Hepatocyte (in vitro differentiated cells): ENCODE results near the gene EYS. TPM values are rescaled to one million over a fixed set of nuclear protein-coding genes. Genes with fewer than 3 reads are reported as not detected.
A peak's percentile ranks its signal among the peaks of the same experiment; 100 is the strongest.

ENCODE experiments used
- DNase-seq: peaks from one replicate; pipeline ENCODE4 v3.0.0-alpha.2; 2016; ENCODE audit warnings: low spot score
- H2AFZ ChIP-seq: fragments of 200-600 bp; sonication (generic); 2 replicates; pipeline ENCODE4 v1.6.0; 2016; ENCODE audit warnings: antibody characterized with exemption, mild to moderate bottlenecking
- H3K27ac ChIP-seq: fragments of 200-600 bp; sonication (generic); 2 replicates; pipeline ENCODE4 v1.5.1; 2016; ENCODE audit warnings: mild to moderate bottlenecking
- H3K27me3 ChIP-seq: fragments of 200-600 bp; sonication (generic); 2 replicates; pipeline ENCODE4 v1.6.1; 2016
- H3K36me3 ChIP-seq: fragments of 200-600 bp; sonication (generic); replicated peaks from 2 replicates; pipeline ENCODE4 v1.5.1; 2016; ENCODE audit warnings: low read depth; ENCODE audit not compliant: insufficient read depth
- H3K4me1 ChIP-seq: fragments of 200-600 bp; sonication (generic); 2 replicates; pipeline ENCODE4 v1.5.1; 2016; ENCODE audit warnings: mild to moderate bottlenecking, moderate library complexity; ENCODE audit not compliant: insufficient read depth
- H3K4me2 ChIP-seq: fragments of 200-600 bp; sonication (generic); 2 replicates; pipeline ENCODE4 v1.6.0; 2016
- H3K4me3 ChIP-seq: fragments of 200-600 bp; sonication (generic); 2 replicates; pipeline ENCODE4 v1.5.1; 2016; ENCODE audit warnings: mild to moderate bottlenecking
- H3K79me2 ChIP-seq: fragments of 200-600 bp; sonication (generic); 2 replicates; pipeline ENCODE4 v1.6.0; 2017; ENCODE audit warnings: mild to moderate bottlenecking
- H3K9me2 ChIP-seq: fragments of 200-600 bp; sonication (generic); replicated peaks from 2 replicates; pipeline ENCODE4 v1.6.0; 2017; ENCODE audit warnings: mild to moderate bottlenecking; ENCODE audit not compliant: insufficient read depth
- H3K9me3 ChIP-seq: fragments of 200-600 bp; sonication (generic); 2 replicates; pipeline ENCODE4 v1.5.1; 2016; ENCODE audit warnings: low read depth, mild to moderate bottlenecking
- H4K20me1 ChIP-seq: fragments of 200-600 bp; sonication (generic); 2 replicates; pipeline ENCODE4 v1.6.0; 2016; ENCODE audit warnings: mild to moderate bottlenecking; ENCODE audit not compliant: insufficient read depth, poor library complexity, severe bottlenecking
- CTCF ChIP-seq: fragments of 200-600 bp; sonication (generic); IDR thresholded peaks from 2 replicates; pipeline ENCODE4 v1.5.1; 2016; ENCODE audit warnings: antibody characterized with exemption, mild to moderate bottlenecking; ENCODE audit not compliant: poor library complexity
- EZH2 ChIP-seq: fragments of 200-600 bp; sonication (generic); IDR thresholded peaks from 2 replicates; pipeline ENCODE4 v1.6.1; 2016; ENCODE audit warnings: antibody characterized with exemption, mild to moderate bottlenecking, borderline replicate concordance
- EZH2phosphoT487 ChIP-seq: fragments of 200-600 bp; sonication (generic); IDR thresholded peaks from one replicate; pipeline ENCODE4 v1.6.1; 2018; ENCODE audit warnings: antibody characterized with exemption, mild to moderate bottlenecking, low read depth, moderate library complexity; ENCODE audit not compliant: unreplicated experiment, severe bottlenecking
- WGBS: methylation state at CpG from one replicate; pipeline ENCODE4 v1.1.6; 2016; ENCODE audit warnings: low lambda C conversion rate; ENCODE audit errors: missing lambda C conversion rate; 5-methylcytosine and 5-hydroxymethylcytosine counted together
- polyA plus RNA-seq: library from polyadenylated mRNA; unstranded; fragments of >200 nt; fragmentation: Nextera tagmentation; extraction: Ambion mirVana; gene quantifications from 2 replicates; pipeline ENCODE4 v1.2.1, GENCODE V29; 2016
- total RNA-seq: library from RNA; depleted of rRNA; stranded (reverse); fragments of >200 nt; gene quantifications from 2 replicates; pipeline ENCODE4 v1.2.3, GENCODE V29; 2014

The EYS gene
- total and polyA plus RNA-seq, 2 experiments from 2014 or later = 0.57 to 0.68 TPM

- 87% methylated on average over 1 of the region's 1 CpG for WGBS
- Histone ChIP-seq H3K4me1 (no peaks in the 10 kb centered on the region), H3K9me3 (no peaks in the 10 kb centered on the region), H3K4me3 (no peak overlapping the region), H2AFZ (no peak overlapping the region), H3K9me2 (no peaks in the 10 kb centered on the region), H3K27ac (no peak overlapping the region), H3K4me2 (no peak overlapping the region), H3K27me3 (no peaks in the 10 kb centered on the region), H4K20me1 (no peaks in the 10 kb centered on the region), H3K36me3 (no peaks in the 10 kb centered on the region), H3K79me2 (no peaks in the 10 kb centered on the region)
- TF ChIP-seq EZH2phosphoT487 (no peak), CTCF (no peak), EZH2 (no peak)
- no peak for DNase-seq
Measured at GRCh38 chr6:64516393-64516792, 1190.6 kb downstream of the EYS start.

GRCh38 chr6:64507661-64508060, 1199.4 kb downstream of the EYS start:
- Histone ChIP-seq H3K27me3 (no peaks in the 10 kb centered on the region), H3K27ac (no peak overlapping the region), H3K4me3 (no peak overlapping the region), H4K20me1 (no peaks in the 10 kb centered on the region), H3K4me2 (no peak overlapping the region), H3K36me3 (no peaks in the 10 kb centered on the region), H3K4me1 (no peaks in the 10 kb centered on the region), H3K9me2 (no peaks in the 10 kb centered on the region), H3K79me2 (no peaks in the 10 kb centered on the region), H2AFZ (no peak overlapping the region), H3K9me3 (no peaks in the 10 kb centered on the region)
- WGBS = 64% methylated on average over 3 of the region's 3 CpGs
- TF ChIP-seq EZH2phosphoT487 (no peak), CTCF (no peak), EZH2 (no peak)
- DNase-seq = no peak

- WGBS = 41% methylated on average over 4 of the region's 4 CpGs
- Histone ChIP-seq H3K36me3 (no peaks in the 10 kb centered on the region), H4K20me1 (no peaks in the 10 kb centered on the region), H3K79me2 (no peaks in the 10 kb centered on the region), H3K27me3 (no peaks in the 10 kb centered on the region), H3K4me1 (no peaks in the 10 kb centered on the region), H3K4me3 (no peak overlapping the region), H2AFZ (no peak overlapping the region), H3K27ac (no peak overlapping the region), H3K4me2 (no peak overlapping the region), H3K9me2 (no peaks in the 10 kb centered on the region), H3K9me3 (no peaks in the 10 kb centered on the region)
- peak; percentile 15 for DNase-seq
- TF ChIP-seq EZH2 (no peak), EZH2phosphoT487 (no peak), CTCF (peak; percentile 47)
Measured at GRCh38 chr6:64505312-64505711, 1201.7 kb downstream of the EYS start.

- H3K27ac ChIP-seq = no peak overlapping the region
- TF ChIP-seq CTCF (no peak), EZH2phosphoT487 (no peak), EZH2 (no peak)
- no peaks in the 10 kb centered on the region for H3K9me3 ChIP-seq
- H2AFZ ChIP-seq = no peak overlapping the region
- H3K4me3 ChIP-seq = no peak overlapping the region
- no peak overlapping the region for H3K4me2 ChIP-seq
- peak; percentile 35 for DNase-seq
- H3K9me2 ChIP-seq = no peaks in the 10 kb centered on the region
- H4K20me1 ChIP-seq = no peaks in the 10 kb centered on the region
- H3K27me3 ChIP-seq = no peaks in the 10 kb centered on the region
- no peaks in the 10 kb centered on the region for H3K79me2 ChIP-seq
- H3K4me1 ChIP-seq = no peaks in the 10 kb centered on the region
- H3K36me3 ChIP-seq = no peaks in the 10 kb centered on the region
- WGBS = 47% methylated on average over 2 of the region's 2 CpGs
Measured at GRCh38 chr6:64504503-64504902, 1202.5 kb downstream of the EYS start.
